Subcutaneous abdominal adipose tissue (tissue), 5 donors: Measurements from ENCODE around the gene PPP1R15B.

ENCODE experiments used
- H3K27ac ChIP-seq: one replicate; pipeline ENCODE4 v1.7.0; 2013; ENCODE audit warnings: low read depth, mild to moderate bottlenecking, inconsistent platforms, low read length, moderate library complexity
- H3K27me3 ChIP-seq, 5 donors: one replicate each; pipeline ENCODE4 v1.7.0; 2013; ENCODE audit warnings: low read length in 5 of 5, inconsistent platforms in 1 of 5; ENCODE audit not compliant: control insufficient read depth in 5 of 5, insufficient read depth in 4 of 5
- H3K36me3 ChIP-seq, 5 donors: one replicate each; pipeline ENCODE4 v1.7.0; 2013; ENCODE audit warnings: low read length in 5 of 5; ENCODE audit not compliant: control insufficient read depth in 5 of 5, insufficient read depth in 5 of 5
- H3K4me1 ChIP-seq, 5 donors: one replicate each; pipeline ENCODE4 v1.7.0; 2013; ENCODE audit warnings: low read length in 5 of 5, mild to moderate bottlenecking in 3 of 5, moderate library complexity in 1 of 5; ENCODE audit not compliant: control insufficient read depth in 5 of 5, insufficient read depth in 5 of 5
- H3K4me3 ChIP-seq, 5 donors: one replicate each; pipeline ENCODE4 v1.7.0; 2013; ENCODE audit warnings: low read length in 5 of 5, low read depth in 1 of 5
- H3K9ac ChIP-seq, 5 donors: one replicate each; pipeline ENCODE4 v1.7.0; 2013; ENCODE audit warnings: low read length in 5 of 5, mild to moderate bottlenecking in 4 of 5, moderate library complexity in 3 of 5
- H3K9me3 ChIP-seq, 5 donors: one replicate each; pipeline ENCODE4 v1.7.0; 2013; ENCODE audit warnings: low read length in 5 of 5; ENCODE audit not compliant: control insufficient read depth in 5 of 5
- donor health status: healthy.
- donor health status: healthy.
- donor health status: healthy.
- donor health status: healthy.
- donor health status: healthy.

Gene PPP1R15B

GRCh38 chr1:204435381-204435831 lies 23.8 kb upstream of the PPP1R15B start:
- H3K27ac ChIP-seq, result peak overlapping the region; percentile 69
- H3K4me3 ChIP-seq, result no peak overlapping the region
- H3K9me3 ChIP-seq, result no peaks in the 10 kb centered on the region
- peaks cover 12 to 64% (median 57%) of the 10 kb centered on the region in 5 donors for H3K4me1 ChIP-seq
- no peaks in the 10 kb centered on the region for H3K27me3 ChIP-seq
- H3K9ac ChIP-seq, result peak overlapping the region in 1 of 5 donors; percentile 24
- H3K36me3 ChIP-seq, result peaks cover 8 to 70% (median 60%) of the 10 kb centered on the region in 5 donors

- Histone ChIP-seq H3K4me3 (no peak overlapping the region), H3K4me1 (peaks cover 12 to 53% (median 48%) of the 10 kb centered on the region in 5 donors), H3K9me3 (no peaks in the 10 kb centered on the region), H3K27me3 (no peaks in the 10 kb centered on the region), H3K27ac (peak overlapping the region; percentile 69), H3K9ac (no peak overlapping the region), H3K36me3 (peaks cover 8 to 73% (median 60%) of the 10 kb centered on the region in 5 donors)
Observed at GRCh38 chr1:204434116-204434755, 22.6 kb upstream of the PPP1R15B start.

- H3K4me3 ChIP-seq, result no peak overlapping the region
- no peaks in the 10 kb centered on the region for H3K9me3 ChIP-seq
- H3K27ac ChIP-seq, result peak overlapping the region; percentile 63
- H3K4me1 ChIP-seq, result peaks cover 12 to 38% (median 36%) of the 10 kb centered on the region in 5 donors
- no peak overlapping the region for H3K9ac ChIP-seq
- H3K36me3 ChIP-seq, result peaks cover 11 to 72% (median 65%) of the 10 kb centered on the region in 5 donors
- no peaks in the 10 kb centered on the region for H3K27me3 ChIP-seq
Observed at GRCh38 chr1:204432708-204433107, 21.1 kb upstream of the PPP1R15B start.

GRCh38 chr1:204431310-204432184 lies 19.9 kb upstream of the PPP1R15B start:
- H3K4me3 ChIP-seq, result no peak overlapping the region
- peak overlapping the region in 1 of 5 donors; percentile 10 for H3K9ac ChIP-seq
- peaks cover 9 to 73% (median 66%) of the 10 kb centered on the region in 5 donors for H3K36me3 ChIP-seq
- H3K27me3 ChIP-seq, result no peaks in the 10 kb centered on the region
- peaks cover 12 to 40% (median 33%) of the 10 kb centered on the region in 5 donors for H3K4me1 ChIP-seq
- no peaks in the 10 kb centered on the region for H3K9me3 ChIP-seq
- H3K27ac ChIP-seq, result peak overlapping the region; percentile 63

GRCh38 chr1:204429746-204430145 lies 18.1 kb upstream of the PPP1R15B start:
- H3K4me3 ChIP-seq, result no peak overlapping the region
- H3K9me3 ChIP-seq, result no peaks in the 10 kb centered on the region
- peaks cover 13 to 85% (median 75%) of the 10 kb centered on the region in 5 donors for H3K36me3 ChIP-seq
- no peak overlapping the region for H3K9ac ChIP-seq
- H3K27ac ChIP-seq, result no peak overlapping the region
- peaks cover 10 to 27% (median 16%) of the 10 kb centered on the region in 5 donors for H3K4me1 ChIP-seq
- no peaks in the 10 kb centered on the region for H3K27me3 ChIP-seq

- Histone ChIP-seq H3K4me1 (peaks cover 7 to 20% (median 16%) of the 10 kb centered on the region in 5 donors), H3K27me3 (no peaks in the 10 kb centered on the region), H3K9me3 (no peaks in the 10 kb centered on the region), H3K36me3 (peaks cover 10 to 81% (median 60%) of the 10 kb centered on the region in 5 donors), H3K27ac (peak overlapping the region; percentile 26), H3K9ac (peak overlapping the region in 1 of 5 donors; percentile 13), H3K4me3 (no peak overlapping the region)
Observed at GRCh38 chr1:204426971-204427701, 15.5 kb upstream of the PPP1R15B start.

- Histone ChIP-seq H3K36me3 (peaks cover 10 to 76% (median 55%) of the 10 kb centered on the region in 5 donors), H3K4me3 (no peak overlapping the region), H3K9me3 (no peaks in the 10 kb centered on the region), H3K9ac (no peak overlapping the region), H3K27me3 (no peaks in the 10 kb centered on the region), H3K4me1 (peaks cover 3 to 17% (median 11%) of the 10 kb centered on the region in 5 donors), H3K27ac (peak overlapping the region; percentile 26)
Observed at GRCh38 chr1:204426474-204426873, 14.9 kb upstream of the PPP1R15B start.

GRCh38 chr1:204426035-204426436 lies 14.4 kb upstream of the PPP1R15B start:
- Histone ChIP-seq H3K9ac (no peak overlapping the region), H3K4me1 (peaks cover 0 to 13% (median 10%) of the 10 kb centered on the region in 5 donors), H3K9me3 (no peaks in the 10 kb centered on the region), H3K27me3 (no peaks in the 10 kb centered on the region), H3K4me3 (no peak overlapping the region), H3K36me3 (peaks cover 10 to 78% (median 54%) of the 10 kb centered on the region in 5 donors), H3K27ac (peak overlapping the region; percentile 26)

GRCh38 chr1:204424621-204425020 lies 13.0 kb upstream of the PPP1R15B start:
- H3K36me3 ChIP-seq, result peaks cover 8 to 71% (median 48%) of the 10 kb centered on the region in 5 donors

More at GRCh38 chr1:204424621-204425020, 13.0 kb upstream of the PPP1R15B start:
- no peak overlapping the region for H3K4me3 ChIP-seq
- H3K9ac ChIP-seq, result peak overlapping the region in 1 of 5 donors; percentile 32
- peaks cover 0 to 19% (median 13%) of the 10 kb centered on the region in 5 donors for H3K4me1 ChIP-seq
- H3K27ac ChIP-seq, result peak overlapping the region; percentile 97
- no peaks in the 10 kb centered on the region for H3K9me3 ChIP-seq
- no peaks in the 10 kb centered on the region for H3K27me3 ChIP-seq
